Fibroblast of skin of scalp (primary cell): ENCODE results near the gene PCAT6.
"Not testable (repeated sequence)": the region's sequence is repeated elsewhere in the genome, so short reads cannot be mapped to it uniquely, and the experiment has no call there.

Source experiments
- DNase-seq: peaks from one replicate; pipeline ENCODE4 v3.0.0-alpha.2; 2013

Gene PCAT6

DNA sequence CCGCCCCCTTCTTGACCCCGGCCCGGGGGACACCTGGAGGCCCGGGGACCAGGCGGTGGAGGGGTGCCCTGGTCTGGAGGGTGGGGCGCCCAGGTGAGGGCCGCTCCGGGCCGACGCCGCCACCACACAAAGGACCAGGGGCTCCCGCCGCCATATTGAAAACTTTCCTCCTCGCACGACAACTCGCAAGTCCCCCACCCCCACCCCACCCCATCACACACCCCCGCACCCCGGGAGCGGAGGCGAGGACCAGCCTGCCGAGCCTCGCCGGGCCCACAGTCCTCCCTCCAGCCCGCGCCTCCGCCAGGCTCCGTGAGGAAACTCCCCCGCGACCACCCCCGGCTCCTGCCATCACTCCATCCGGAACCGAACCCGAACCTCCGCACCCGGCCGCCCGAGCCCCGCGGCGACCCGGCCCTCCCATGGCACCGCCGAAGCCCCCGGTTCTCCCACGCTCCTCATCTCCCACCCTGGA, 3.3 kb upstream of the PCAT6 start:
- DNase-seq, result peak; percentile 40

- peak; percentile 83 for DNase-seq
These were observed 2.6 kb upstream of the PCAT6 start, which contains the start of gene KDM5B for GRCh38 chr1:202807926-202808757. Gene KDM5B (minus strand): TSS chr1:202808421. CDS start chr1:202808305, 116 bp downstream.

GRCh38 chr1:202809597-202810159, 1.1 kb upstream of the PCAT6 start:
- DNase-seq, result no peak

GRCh38 chr1:202810193-202810614, 550 bp upstream of the PCAT6 start:
- no peak for DNase-seq

GRCh38 chr1:202811296-202812175, 782 bp downstream of the PCAT6 start:
- peak; percentile 60 for DNase-seq

- no peak for DNase-seq
These were observed 1.6 kb downstream of the PCAT6 start for GRCh38 chr1:202812176-202813026.

GRCh38 chr1:202815120-202815519, 4.4 kb downstream of the PCAT6 start:
- DNase-seq, result no peak

DNA sequence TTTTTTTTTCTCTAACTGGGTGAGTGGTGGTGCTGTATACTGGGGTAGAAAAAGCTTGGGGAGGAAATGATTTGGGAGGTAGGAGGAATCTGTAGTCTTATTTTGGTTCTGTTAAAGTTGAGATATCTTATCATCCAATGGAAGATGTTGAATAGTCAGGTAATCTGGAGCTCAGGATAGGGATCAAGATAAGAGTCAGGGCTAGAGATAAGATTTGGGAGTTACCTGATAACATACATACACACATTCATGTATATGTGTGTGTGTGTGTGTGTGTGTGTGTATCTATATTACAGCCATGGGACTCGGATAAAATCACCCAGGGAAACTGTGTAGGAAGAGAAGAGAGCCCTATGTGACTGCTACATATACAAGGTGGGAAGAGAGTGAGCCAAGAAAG, 8.1 kb downstream of the PCAT6 start:
- no peak for DNase-seq

GRCh38 chr1:202821467-202821866, 10.7 kb downstream of the PCAT6 start:
- peak; percentile 68 for DNase-seq

GRCh38 chr1:202825748-202826147, 15.0 kb downstream of the PCAT6 start:
- no peak for DNase-seq

GRCh38 chr1:202829223-202829622, 18.5 kb downstream of the PCAT6 start:
- DNase-seq, result not testable (repeated sequence)

GRCh38 chr1:202831906-202832305, 21.2 kb downstream of the PCAT6 start:
- no peak for DNase-seq

GRCh38 chr1:202834771-202835547, 24.2 kb downstream of the PCAT6 start:
- no peak for DNase-seq

DNA sequence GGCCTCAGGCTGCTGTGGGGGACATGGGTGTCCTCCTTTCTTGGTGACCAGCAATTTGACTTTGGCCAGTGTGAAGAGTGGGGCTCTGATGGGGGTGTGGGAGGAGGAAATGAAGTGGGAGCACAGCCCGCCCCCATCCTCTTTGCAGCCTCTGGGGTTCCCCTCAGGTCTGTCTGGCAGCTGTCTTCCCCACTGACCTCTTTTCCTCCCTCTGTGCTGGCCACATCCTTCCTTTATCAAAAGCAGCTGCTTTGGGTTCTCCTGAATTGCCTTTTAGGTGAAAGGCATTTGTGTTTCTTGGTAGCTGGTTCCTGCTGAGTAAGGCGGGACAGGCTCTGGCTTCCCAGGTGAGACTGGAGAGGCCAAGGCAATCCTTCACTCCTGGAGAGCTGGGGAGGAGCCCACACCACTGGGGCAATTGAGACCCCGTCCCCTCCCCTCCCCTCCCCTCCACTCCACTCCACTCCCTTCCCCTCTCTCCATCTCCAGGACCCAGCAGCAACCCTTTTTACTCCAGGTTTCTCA, 24.9 kb downstream of the PCAT6 start:
- no peak for DNase-seq

DNA sequence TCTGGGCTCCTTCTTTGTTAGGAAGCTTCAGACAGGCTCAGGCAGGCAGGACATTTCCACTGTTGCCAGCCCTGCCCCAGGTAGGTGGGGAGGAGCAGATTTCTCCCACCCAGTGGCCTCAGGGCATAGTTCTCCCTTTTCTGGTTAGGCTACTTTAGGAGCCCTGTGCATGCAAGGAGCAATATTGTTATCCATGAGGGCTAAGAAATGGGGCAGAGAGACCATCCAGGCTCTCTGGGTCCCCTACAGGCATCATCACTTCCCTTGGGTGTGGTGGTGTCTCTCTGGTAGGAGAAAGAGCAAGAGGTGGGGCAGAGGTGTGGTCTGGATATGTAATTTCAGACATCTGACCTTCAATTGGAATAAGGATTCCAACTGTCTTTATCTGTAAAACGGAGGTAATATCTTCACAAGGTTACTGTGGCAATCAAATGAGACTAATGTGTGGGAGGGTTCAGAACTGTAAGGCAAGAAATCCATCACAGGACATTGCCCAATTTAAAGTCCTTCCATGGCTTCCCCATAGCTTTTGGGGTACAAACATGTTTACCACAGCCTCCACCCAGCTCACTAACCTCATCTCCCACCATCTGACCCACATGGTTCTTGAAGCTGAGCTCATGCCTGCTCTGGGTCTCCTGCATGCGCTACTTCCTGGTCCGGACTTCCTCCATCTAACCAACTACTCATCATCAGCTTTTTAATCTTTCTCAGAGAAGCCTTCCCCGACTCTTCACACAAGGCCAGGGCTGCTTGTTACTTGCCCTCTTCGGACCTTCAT, 26.1 kb downstream of the PCAT6 start:
- DNase-seq, result no peak

DNA sequence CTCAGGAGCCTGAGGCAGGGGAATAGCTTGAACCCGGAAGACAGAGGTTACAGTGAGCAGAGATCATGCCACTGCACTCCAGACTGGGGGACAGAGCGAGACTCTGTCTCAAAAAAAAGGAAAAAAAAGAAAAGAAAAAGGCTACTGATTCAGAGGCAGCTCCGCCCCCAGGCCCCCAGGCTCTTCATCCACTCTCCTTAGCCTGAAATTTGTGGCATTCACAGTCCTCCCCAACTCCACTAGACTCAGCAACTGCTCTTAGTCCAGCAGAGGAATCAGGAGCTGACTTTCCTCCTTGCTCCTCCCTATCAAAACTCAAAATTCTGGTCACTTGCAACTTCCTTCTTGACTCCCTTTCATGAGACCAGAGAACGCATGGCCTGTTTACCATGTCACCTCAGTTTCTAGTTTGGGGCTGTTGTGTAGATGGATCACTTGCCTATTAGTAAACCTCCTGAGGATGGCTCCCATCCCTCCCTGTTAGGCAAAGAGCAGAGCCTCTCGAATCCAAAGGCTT, 27.1 kb downstream of the PCAT6 start:
- DNase-seq, result no peak

GRCh38 chr1:202843081-202843480, 32.3 kb downstream of the PCAT6 start:
- DNase-seq, result no peak

DNA sequence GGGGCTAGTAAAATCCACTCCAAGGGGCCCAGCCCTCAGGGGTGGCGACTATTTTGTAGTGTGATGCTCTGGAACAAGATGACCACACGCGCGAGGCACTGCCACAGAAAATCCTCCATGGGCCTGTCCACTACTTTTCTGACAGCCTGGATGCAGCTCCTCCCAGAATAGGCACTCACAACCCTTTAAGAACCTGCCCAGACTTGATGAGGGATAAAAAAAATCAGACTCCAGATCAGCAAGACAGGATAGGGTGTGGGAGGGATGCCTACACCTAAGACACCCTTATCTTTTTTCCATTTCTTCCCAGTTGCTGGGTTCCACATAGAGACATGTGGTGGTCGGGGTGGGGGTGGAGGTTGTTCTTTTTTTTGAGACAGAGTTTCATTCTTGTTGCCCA, 33.5 kb downstream of the PCAT6 start:
- DNase-seq, result no peak

DNA sequence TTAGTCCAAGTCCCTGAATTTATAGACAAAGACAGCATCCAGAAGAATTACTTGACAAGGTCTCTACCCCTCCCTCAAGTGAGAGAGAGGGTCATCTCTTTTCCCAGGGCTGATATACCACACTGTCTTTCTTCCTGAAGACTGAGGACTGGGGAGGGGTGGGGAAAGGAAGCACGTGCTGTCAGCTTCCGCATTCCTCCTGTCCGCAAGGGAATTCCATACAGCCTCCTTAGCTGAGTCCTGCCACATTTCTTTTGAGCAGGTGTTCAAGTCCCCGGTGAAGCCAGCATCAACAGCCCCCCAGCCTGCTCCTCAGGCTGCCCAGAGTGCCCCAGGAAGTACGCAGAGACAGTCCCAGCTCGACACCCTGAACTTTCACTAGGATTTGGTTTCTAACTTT, 34.2 kb downstream of the PCAT6 start:
- peak; percentile 20 for DNase-seq

DNA sequence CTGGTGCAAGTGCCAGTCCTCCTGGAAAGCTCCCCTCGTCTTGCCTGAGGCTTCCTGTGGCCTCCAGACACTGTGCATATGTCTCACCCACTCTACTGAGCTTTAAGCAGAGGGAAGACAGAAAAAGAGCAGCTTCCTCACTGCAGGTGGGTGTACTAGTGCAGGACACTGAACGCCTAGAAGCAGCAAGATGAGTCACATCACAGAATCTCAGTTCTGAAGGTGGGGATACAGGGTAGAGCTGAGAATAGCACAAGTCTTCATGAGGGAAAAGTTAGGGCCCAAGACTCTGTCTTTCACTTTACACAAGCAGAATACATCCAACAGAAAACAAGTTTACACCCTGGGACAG, 37.4 kb downstream of the PCAT6 start:
- no peak for DNase-seq
